ENCODE measurements around the gene NABP2. TPM values are rescaled to one million over a fixed set of nuclear protein-coding genes. Genes with fewer than 3 reads are reported as not detected.

The NABP2 gene
- polyA plus RNA-seq, 1 donor (not counting 4 experiments of a cell fraction or from before 2014, with no cell fraction given): 53.5 TPM

- no peaks in the 10 kb centered on the region for H3K79me2 ChIP-seq (ENCODE audit: control insufficient read depth, insufficient read depth, low read length)
- no peaks in the 10 kb centered on the region for H3K4me1 ChIP-seq (ENCODE audit: control insufficient read depth, extremely low read depth, insufficient read depth, low read length)
- no peak overlapping the region for H3K4me2 ChIP-seq (ENCODE audit: control insufficient read depth, extremely low read depth, insufficient read depth, low read depth, low read length)
- DNase-seq (ENCODE audit: low read depth, low spot score): no peak
- no peaks in the 10 kb centered on the region for H3K9me3 ChIP-seq (ENCODE audit: control insufficient read depth, low read depth, low read length)
- no peaks in the 10 kb centered on the region for H3K9me1 ChIP-seq (ENCODE audit: control insufficient read depth, extremely low read depth, insufficient read depth, low read length)
- peaks cover 27 to 38% of the 10 kb centered on the region in 2 experiments for H3K36me3 ChIP-seq (ENCODE audit: control insufficient read depth in 2 of 2, extremely low read depth in 1 of 2, insufficient read depth in 2 of 2, low read length in 2 of 2)
- no peak overlapping the region for H3K9ac ChIP-seq (ENCODE audit: control insufficient read depth, extremely low read depth, insufficient read depth, low read length)
- TF ChIP-seq, protein P1, sequence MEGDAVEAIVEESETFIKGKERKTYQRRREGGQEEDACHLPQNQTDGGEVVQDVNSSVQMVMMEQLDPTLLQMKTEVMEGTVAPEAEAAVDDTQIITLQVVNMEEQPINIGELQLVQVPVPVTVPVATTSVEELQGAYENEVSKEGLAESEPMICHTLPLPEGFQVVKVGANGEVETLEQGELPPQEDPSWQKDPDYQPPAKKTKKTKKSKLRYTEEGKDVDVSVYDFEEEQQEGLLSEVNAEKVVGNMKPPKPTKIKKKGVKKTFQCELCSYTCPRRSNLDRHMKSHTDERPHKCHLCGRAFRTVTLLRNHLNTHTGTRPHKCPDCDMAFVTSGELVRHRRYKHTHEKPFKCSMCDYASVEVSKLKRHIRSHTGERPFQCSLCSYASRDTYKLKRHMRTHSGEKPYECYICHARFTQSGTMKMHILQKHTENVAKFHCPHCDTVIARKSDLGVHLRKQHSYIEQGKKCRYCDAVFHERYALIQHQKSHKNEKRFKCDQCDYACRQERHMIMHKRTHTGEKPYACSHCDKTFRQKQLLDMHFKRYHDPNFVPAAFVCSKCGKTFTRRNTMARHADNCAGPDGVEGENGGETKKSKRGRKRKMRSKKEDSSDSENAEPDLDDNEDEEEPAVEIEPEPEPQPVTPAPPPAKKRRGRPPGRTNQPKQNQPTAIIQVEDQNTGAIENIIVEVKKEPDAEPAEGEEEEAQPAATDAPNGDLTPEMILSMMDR (optimal IDR thresholded peaks at IDR 0.05 in 1 of 3, IDR thresholded peaks at IDR 0.05 in 1 of 3, conservative IDR thresholded peaks at IDR 0.05 in 1 of 3; ENCODE audit: extremely low read depth in 1 of 3, insufficient read depth in 2 of 3, low read length in 3 of 3): no peak
- TF ChIP-seq EZH2 (IDR thresholded peaks at IDR 0.05; ENCODE audit: low read length): no peak
- H2AFZ ChIP-seq (ENCODE audit: control insufficient read depth, low read length): no peak overlapping the region
- no peak overlapping the region for H3K4me3 ChIP-seq (ENCODE audit: control insufficient read depth in 2 of 3, extremely low read depth in 1 of 3, insufficient read depth in 2 of 3, low read depth in 1 of 3, low read length in 3 of 3)
- FAIRE-seq: no peak
- no peak overlapping the region for H3K27ac ChIP-seq (ENCODE audit: control insufficient read depth, insufficient read depth, low read length)
- H3K27me3 ChIP-seq (ENCODE audit: control insufficient read depth, extremely low read depth, insufficient read depth, low read length): no peaks in the 10 kb centered on the region
- dilution Hi-C loops (cut with MboI; ENCODE audit: extremely low pct_ligation_motif_present, low sequenced_read_pairs): no loop called here
- no peaks in the 10 kb centered on the region for H4K20me1 ChIP-seq (ENCODE audit: control insufficient read depth, extremely low read depth, insufficient read depth, low read length)
Measured at GRCh38 chr12:56274299-56274698, 50.2 kb downstream of the NABP2 start.

DNA sequence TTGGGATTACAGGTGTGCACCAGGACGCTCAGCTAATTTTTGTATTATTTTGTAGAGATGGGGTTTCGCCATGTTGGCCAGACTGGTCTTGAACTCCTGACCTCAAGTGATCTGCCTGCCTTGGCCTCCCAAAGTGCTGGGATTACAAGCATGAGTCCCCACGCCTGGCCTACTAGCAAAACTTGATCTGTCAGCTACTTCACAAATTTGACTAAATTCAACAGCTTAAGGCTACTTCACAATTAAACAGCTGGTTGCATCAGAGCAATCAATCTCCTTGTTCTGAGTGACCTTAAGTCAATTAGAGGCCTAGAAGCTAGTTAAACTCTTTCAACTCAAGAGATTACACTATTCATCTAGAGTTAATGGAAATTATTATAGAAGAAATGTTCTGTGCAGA is 54.8 kb downstream of the NABP2 start:
- H3K9me3 ChIP-seq (ENCODE audit: control insufficient read depth, low read depth, low read length): no peaks in the 10 kb centered on the region
- no peaks in the 10 kb centered on the region for H3K4me1 ChIP-seq (ENCODE audit: control insufficient read depth, extremely low read depth, insufficient read depth, low read length)
- no peak overlapping the region for H3K4me2 ChIP-seq (ENCODE audit: control insufficient read depth, extremely low read depth, insufficient read depth, low read depth, low read length)
- H3K9me1 ChIP-seq (ENCODE audit: control insufficient read depth, extremely low read depth, insufficient read depth, low read length): no peaks in the 10 kb centered on the region
- H3K79me2 ChIP-seq (ENCODE audit: control insufficient read depth, insufficient read depth, low read length): no peaks in the 10 kb centered on the region
- FAIRE-seq (no peak), DNase-seq (ENCODE audit: low read depth, low spot score) (no peak)
- H3K27me3 ChIP-seq (ENCODE audit: control insufficient read depth, extremely low read depth, insufficient read depth, low read length): no peaks in the 10 kb centered on the region
- no peaks in the 10 kb centered on the region for H4K20me1 ChIP-seq (ENCODE audit: control insufficient read depth, extremely low read depth, insufficient read depth, low read length)
- H2AFZ ChIP-seq (ENCODE audit: control insufficient read depth, low read length): no peak overlapping the region
- H3K4me3 ChIP-seq (ENCODE audit: control insufficient read depth in 2 of 3, extremely low read depth in 1 of 3, insufficient read depth in 2 of 3, low read depth in 1 of 3, low read length in 3 of 3): no peak overlapping the region
- dilution Hi-C loops (cut with MboI; ENCODE audit: extremely low pct_ligation_motif_present, low sequenced_read_pairs): no loop called here
- no peak overlapping the region for H3K9ac ChIP-seq (ENCODE audit: control insufficient read depth, extremely low read depth, insufficient read depth, low read length)
- H3K36me3 ChIP-seq (ENCODE audit: control insufficient read depth in 2 of 2, extremely low read depth in 1 of 2, insufficient read depth in 2 of 2, low read length in 2 of 2): peaks cover 37 to 42% of the 10 kb centered on the region in 2 experiments
- TF ChIP-seq, protein P1 (optimal IDR thresholded peaks at IDR 0.05 in 1 of 3, IDR thresholded peaks at IDR 0.05 in 1 of 3, conservative IDR thresholded peaks at IDR 0.05 in 1 of 3; ENCODE audit: extremely low read depth in 1 of 3, insufficient read depth in 2 of 3, low read length in 3 of 3): no peak
- no peak for TF ChIP-seq EZH2 (IDR thresholded peaks at IDR 0.05; ENCODE audit: low read length)
- H3K27ac ChIP-seq (ENCODE audit: control insufficient read depth, insufficient read depth, low read length): no peak overlapping the region

Other genes with a start within 250 kb of the NABP2 start
- gene SUOX, start 227.1 kb upstream of the NABP2 start, polyA plus RNA-seq: 9.0 to 10.8 TPM (median 9.4 TPM) in 3 replicates
- gene IKZF4, start 203.3 kb upstream of the NABP2 start, polyA plus RNA-seq: 0.97 to 1.8 TPM (median 1.1 TPM) in 3 replicates
- gene RPS26, start 182.4 kb upstream of the NABP2 start, polyA plus RNA-seq: 663 to 1,841 TPM (median 663 TPM) in 3 replicates
- 13.6 to 19.8 TPM (median 16.4 TPM) in 3 replicates for gene ERBB3, start 144.2 kb upstream of the NABP2 start, polyA plus RNA-seq
- 247 to 505 TPM (median 480 TPM) in 3 replicates for gene PA2G4, start 119.8 kb upstream of the NABP2 start, polyA plus RNA-seq
- 7,566 to 10,481 TPM (median 10,062 TPM) in 3 replicates for gene RPL41, start 107.7 kb upstream of the NABP2 start, polyA plus RNA-seq
- gene ZC3H10, start 106.1 kb upstream of the NABP2 start, polyA plus RNA-seq: 0.81 to 1.0 TPM (median 0.85 TPM) in 3 replicates
- 140 to 205 TPM (median 141 TPM) in 3 replicates for gene ESYT1, start 96.1 kb upstream of the NABP2 start, polyA plus RNA-seq
- 42.3 to 44.9 TPM (median 44.9 TPM) in 3 replicates for gene MYL6B, start 71.8 kb upstream of the NABP2 start, polyA plus RNA-seq
- 3,666 to 4,542 TPM (median 4,521 TPM) in 3 replicates for gene MYL6, start 66.0 kb upstream of the NABP2 start, polyA plus RNA-seq
- 23.3 to 37.6 TPM (median 32.5 TPM) in 3 replicates for gene SMARCC2, start 34.9 kb upstream of the NABP2 start, polyA plus RNA-seq
- 42.2 to 62.0 TPM (median 49.7 TPM) in 3 replicates for gene RNF41, start 2.4 kb upstream of the NABP2 start, polyA plus RNA-seq
- gene SLC39A5, start 5.7 kb downstream of the NABP2 start, polyA plus RNA-seq: 0.09 TPM in 1 of 3 replicates, not detected in the others
- 14.0 to 21.0 TPM (median 15.2 TPM) in 3 replicates for gene ANKRD52, start 34.0 kb downstream of the NABP2 start, polyA plus RNA-seq
- 7.5 to 12.1 TPM (median 11.6 TPM) in 3 replicates for gene COQ10A, start 42.6 kb downstream of the NABP2 start, polyA plus RNA-seq
- gene CS, start 76.0 kb downstream of the NABP2 start, polyA plus RNA-seq: 54.3 to 197 TPM (median 105 TPM) in 3 replicates
- 122 to 162 TPM (median 160 TPM) in 3 replicates for gene CNPY2, start 91.6 kb downstream of the NABP2 start, polyA plus RNA-seq
- 20.0 to 26.3 TPM (median 26.2 TPM) in 3 replicates for gene PAN2, start 109.7 kb downstream of the NABP2 start, polyA plus RNA-seq
- 0.68 to 1.6 TPM (median 1.5 TPM) in 3 replicates for gene IL23A, start 114.5 kb downstream of the NABP2 start, polyA plus RNA-seq
- gene STAT2, start 135.8 kb downstream of the NABP2 start, polyA plus RNA-seq: 95.8 to 120 TPM (median 109 TPM) in 3 replicates
- gene APOF, start 138.5 kb downstream of the NABP2 start, polyA plus RNA-seq: not detected in 3 replicates
- gene TIMELESS, start 225.1 kb downstream of the NABP2 start, polyA plus RNA-seq: 1.4 to 3.5 TPM (median 2.6 TPM) in 3 replicates
- not detected in 3 replicates for gene MIP, start 230.3 kb downstream of the NABP2 start, polyA plus RNA-seq
- 2.1 to 3.3 TPM (median 3.1 TPM) in 3 replicates for gene SPRYD4, start 244.2 kb downstream of the NABP2 start, polyA plus RNA-seq

Data from keratinocyte (primary cell).